HG02973 (cell line): ENCODE results near the gene NLRP9.

Experiments used
- ATAC-seq: cut with Tn5 transposase; IDR thresholded peaks from one replicate; pipeline ENCODE4 v1.9.1; 2021; ENCODE audit warnings: moderate library complexity; ENCODE audit not compliant: unreplicated experiment

The NLRP9 gene

GRCh38 chr19:55689411-55690108, 48.6 kb downstream of the NLRP9 start:
- no peak for ATAC-seq

GRCh38 chr19:55688422-55689218, 49.6 kb downstream of the NLRP9 start:
- ATAC-seq = no peak

GRCh38 chr19:55687281-55688201, 50.7 kb downstream of the NLRP9 start:
- no peak for ATAC-seq

GRCh38 chr19:55686311-55687050, 51.7 kb downstream of the NLRP9 start:
- ATAC-seq = no peak

GRCh38 chr19:55685776-55686175, 52.4 kb downstream of the NLRP9 start:
- ATAC-seq = no peak

- no peak for ATAC-seq
Measured at GRCh38 chr19:55684946-55685681, 53.1 kb downstream of the NLRP9 start.

- no peak for ATAC-seq
Measured at GRCh38 chr19:55683449-55684261, 54.5 kb downstream of the NLRP9 start.

- no peak for ATAC-seq
Measured at GRCh38 chr19:55681131-55682092, 56.8 kb downstream of the NLRP9 start.

- no peak for ATAC-seq
Measured at GRCh38 chr19:55680339-55681130, 57.7 kb downstream of the NLRP9 start.

GRCh38 chr19:55679343-55680257, 58.6 kb downstream of the NLRP9 start:
- no peak for ATAC-seq

GRCh38 chr19:55678121-55678671, 60.0 kb downstream of the NLRP9 start:
- peak; percentile 65 for ATAC-seq

- no peak for ATAC-seq
Measured at GRCh38 chr19:55677572-55678028, 60.6 kb downstream of the NLRP9 start.

- ATAC-seq = no peak
Measured at GRCh38 chr19:55676889-55677505, 61.2 kb downstream of the NLRP9 start.

- no peak for ATAC-seq
Measured at GRCh38 chr19:55676383-55676782, 61.8 kb downstream of the NLRP9 start.

GRCh38 chr19:55675661-55676354, 62.4 kb downstream of the NLRP9 start:
- no peak for ATAC-seq
